ENCODE measurements around the gene LSM12.
A peak's percentile ranks its signal among the peaks of the same experiment; 100 is the strongest.
"Not testable (repeated sequence)": the region's sequence is repeated elsewhere in the genome, so short reads cannot be mapped to it uniquely, and the experiment has no call there.

LSM12 gene

GRCh38 chr17:44059101-44059892 is 7.2 kb downstream of the LSM12 start:
- peak in 1 of 10 donors; percentile 62 for DNase-seq
- intact Hi-C loops (cut with DNase I): no loop called here

- DNase-seq: no peak
- intact Hi-C loops (cut with DNase I): no loop called here
These were observed 13.2 kb downstream of the LSM12 start for GRCh38 chr17:44053125-44053872.

- intact Hi-C loops (cut with DNase I): no loop called here
- peak in 1 of 10 donors; percentile 24 for DNase-seq
These were observed 17.0 kb downstream of the LSM12 start for GRCh38 chr17:44049294-44050060.

- peak in 1 of 10 donors; percentile 41 for DNase-seq
- intact Hi-C loops (cut with DNase I): not testable (repeated sequence)
These were observed 19.6 kb downstream of the LSM12 start for GRCh38 chr17:44046893-44047292.

GRCh38 chr17:44045486-44045885 is 21.0 kb downstream of the LSM12 start:
- intact Hi-C loops (cut with DNase I): no loop called here
- no peak for DNase-seq

GRCh38 chr17:44044071-44044470 is 22.4 kb downstream of the LSM12 start:
- no peak for DNase-seq
- intact Hi-C loops (cut with DNase I): no loop called here

GRCh38 chr17:44043272-44043696 is 23.2 kb downstream of the LSM12 start:
- no peak for DNase-seq
- intact Hi-C loops (cut with DNase I): no loop called here

GRCh38 chr17:44039829-44040635 is 26.4 kb downstream of the LSM12 start:
- intact Hi-C loops (cut with DNase I): no loop called here
- DNase-seq: no peak

- intact Hi-C loops (cut with DNase I): no loop called here
- DNase-seq: peak in 6 of 10 donors; percentile 21 to 88 (median 54)
These were observed 27.9 kb downstream of the LSM12 start for GRCh38 chr17:44038604-44039011.

- intact Hi-C loops (cut with DNase I): no loop called here
- no peak for DNase-seq
These were observed 29.0 kb downstream of the LSM12 start for GRCh38 chr17:44037471-44037870.

GRCh38 chr17:44034688-44035087 is 31.8 kb downstream of the LSM12 start:
- DNase-seq; intact Hi-C loops (cut with DNase I): not testable (repeated sequence)

- DNase-seq: no peak
- intact Hi-C loops (cut with DNase I): no loop called here
These were observed 32.5 kb downstream of the LSM12 start for GRCh38 chr17:44033861-44034408.

- DNase-seq: no peak
- intact Hi-C loops (cut with DNase I): no loop called here
These were observed 36.0 kb downstream of the LSM12 start for GRCh38 chr17:44030482-44030881.

GRCh38 chr17:44029736-44030135 is 36.7 kb downstream of the LSM12 start:
- intact Hi-C loops (cut with DNase I): no loop called here

GRCh38 chr17:44024853-44025252 is 41.6 kb downstream of the LSM12 start:
- intact Hi-C loops (cut with DNase I): no loop called here
- DNase-seq: no peak

More at GRCh38 chr17:44029736-44030135, 36.7 kb downstream of the LSM12 start:
- no peak for DNase-seq

- peak in 3 of 10 donors; percentile 22 to 87 (median 83) for DNase-seq
- intact Hi-C loops (cut with DNase I): no loop called here
These were observed 42.2 kb downstream of the LSM12 start for GRCh38 chr17:44024271-44024663.

GRCh38 chr17:44023545-44024270 is 42.8 kb downstream of the LSM12 start:
- intact Hi-C loops (cut with DNase I): no loop called here
- DNase-seq: no peak

- intact Hi-C loops (cut with DNase I): no loop called here
These were observed 44.2 kb downstream of the LSM12 start for GRCh38 chr17:44022246-44022645.

GRCh38 chr17:44021227-44021626 is 45.2 kb downstream of the LSM12 start:
- intact Hi-C loops (cut with DNase I); DNase-seq: not testable (repeated sequence)

More at GRCh38 chr17:44022246-44022645, 44.2 kb downstream of the LSM12 start:
- peak in 1 of 10 donors; percentile 16 for DNase-seq

Data from posterior cingulate gyrus (tissue), 11 donors.